Astrocyte of the hippocampus (primary cell): Measurements from ENCODE around the gene SLAMF7.
"Not testable (repeated sequence)": the region's sequence is repeated elsewhere in the genome, so short reads cannot be mapped to it uniquely, and the experiment has no call there.

Experiments
- DNase-seq: peaks from one replicate; pipeline ENCODE4 v3.0.0; 2011; ENCODE audit warnings: low read depth, low spot score

SLAMF7 gene, protein sequence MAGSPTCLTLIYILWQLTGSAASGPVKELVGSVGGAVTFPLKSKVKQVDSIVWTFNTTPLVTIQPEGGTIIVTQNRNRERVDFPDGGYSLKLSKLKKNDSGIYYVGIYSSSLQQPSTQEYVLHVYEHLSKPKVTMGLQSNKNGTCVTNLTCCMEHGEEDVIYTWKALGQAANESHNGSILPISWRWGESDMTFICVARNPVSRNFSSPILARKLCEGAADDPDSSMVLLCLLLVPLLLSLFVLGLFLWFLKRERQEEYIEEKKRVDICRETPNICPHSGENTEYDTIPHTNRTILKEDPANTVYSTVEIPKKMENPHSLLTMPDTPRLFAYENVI

DNA sequence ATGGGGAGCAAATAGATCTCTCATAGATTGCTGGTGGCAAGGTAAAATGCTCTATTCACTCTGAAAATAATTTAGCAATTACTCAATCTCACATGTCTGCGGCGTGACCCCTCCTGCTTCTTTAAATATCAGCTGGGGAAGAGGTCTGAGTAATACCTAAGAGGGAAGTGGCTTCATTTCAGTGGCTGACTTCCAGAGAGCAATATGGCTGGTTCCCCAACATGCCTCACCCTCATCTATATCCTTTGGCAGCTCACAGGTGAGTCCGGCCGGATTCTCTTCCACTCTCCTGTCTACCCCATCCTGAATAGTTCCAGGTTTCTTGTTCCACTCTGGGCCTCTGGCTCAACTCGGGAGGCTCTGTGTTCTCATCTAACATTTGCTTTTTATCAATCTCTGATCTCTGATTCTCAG, at the start of gene SLAMF7:
Gene SLAMF7, plus strand, starts transcription at position 150 of the 414 bp plus-strand sequence. Its CDS starts 55 bp downstream, at position 205.
- DNase-seq: no peak

DNA sequence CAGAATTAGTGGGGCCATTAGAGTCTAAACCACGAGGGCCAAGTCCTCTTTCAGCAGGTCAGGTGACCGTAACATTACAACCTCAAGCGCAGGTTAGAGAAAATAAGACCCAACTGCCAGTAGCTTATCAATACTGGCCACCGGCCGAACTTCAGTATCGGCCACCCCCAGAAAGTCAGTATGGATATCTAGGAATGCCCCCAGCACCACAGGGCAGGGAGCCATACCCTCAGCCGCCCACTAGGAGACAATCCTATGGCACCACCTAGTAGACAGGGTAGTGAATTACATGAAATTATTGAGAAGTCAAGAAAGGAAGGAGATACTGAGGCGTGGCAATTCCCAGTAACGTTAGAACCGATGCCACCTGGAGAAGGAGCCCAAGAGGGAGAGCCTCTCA, 46.7 kb upstream of the SLAMF7 start:
- not testable (repeated sequence) for DNase-seq

DNA sequence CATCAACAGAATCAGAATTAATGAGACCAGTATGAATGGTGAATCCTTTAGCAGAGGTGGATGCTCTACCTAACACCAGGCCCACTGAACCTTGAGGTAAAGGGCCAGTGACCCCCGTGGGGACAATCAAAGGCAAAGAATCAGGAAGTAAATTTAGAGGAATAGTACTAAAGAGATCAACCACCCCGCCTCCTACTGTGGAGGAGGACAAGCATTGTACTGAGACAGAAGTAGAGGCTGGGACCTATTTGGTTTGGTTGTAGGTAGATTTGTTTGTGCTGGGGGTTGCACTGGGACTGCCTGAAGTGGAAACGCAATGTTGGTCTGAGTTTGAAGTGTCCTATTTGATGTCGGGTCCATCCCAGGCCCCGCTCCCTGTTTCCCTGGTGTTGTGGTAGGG, 36.9 kb upstream of the SLAMF7 start:
- DNase-seq: no peak

DNA sequence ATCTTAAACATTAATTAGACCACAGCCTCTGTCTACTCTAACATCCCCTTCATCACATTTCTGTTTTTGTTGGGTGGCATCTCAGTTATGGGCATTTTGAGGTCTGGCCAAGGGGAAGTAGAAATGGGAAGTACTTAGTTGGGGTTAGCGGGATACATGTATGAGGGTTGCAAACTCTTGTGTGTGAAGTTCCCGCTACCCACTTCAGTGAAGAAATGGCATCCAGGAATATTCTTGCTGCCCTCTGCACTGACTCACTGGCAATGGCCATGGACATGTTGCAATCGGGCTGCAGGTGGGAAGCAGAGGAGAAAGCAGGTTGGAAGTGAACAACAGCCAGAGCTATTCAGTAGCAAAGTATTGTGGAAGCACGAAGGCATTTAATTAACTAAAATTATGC, 34.8 kb upstream of the SLAMF7 start:
- no peak for DNase-seq

DNA sequence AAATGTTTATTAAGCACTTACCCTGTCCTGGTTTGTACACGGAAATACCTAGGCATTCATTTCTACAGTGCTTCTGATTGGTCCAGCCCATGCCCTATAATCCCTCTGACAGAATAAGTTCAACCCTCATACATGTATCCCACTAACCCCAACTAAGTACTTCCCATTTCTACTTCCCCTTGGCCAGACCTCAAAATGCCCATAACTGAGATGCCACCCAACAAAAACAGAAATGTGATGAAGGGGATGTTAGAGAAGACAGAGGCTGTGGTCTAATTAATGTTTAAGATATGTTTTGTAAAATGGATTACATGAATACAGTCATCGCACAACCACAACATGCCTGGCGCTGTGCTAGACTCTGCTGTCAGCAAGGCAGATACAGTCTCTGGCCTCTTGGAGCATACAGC, 33.8 kb upstream of the SLAMF7 start:
- DNase-seq: not testable (repeated sequence)

DNA sequence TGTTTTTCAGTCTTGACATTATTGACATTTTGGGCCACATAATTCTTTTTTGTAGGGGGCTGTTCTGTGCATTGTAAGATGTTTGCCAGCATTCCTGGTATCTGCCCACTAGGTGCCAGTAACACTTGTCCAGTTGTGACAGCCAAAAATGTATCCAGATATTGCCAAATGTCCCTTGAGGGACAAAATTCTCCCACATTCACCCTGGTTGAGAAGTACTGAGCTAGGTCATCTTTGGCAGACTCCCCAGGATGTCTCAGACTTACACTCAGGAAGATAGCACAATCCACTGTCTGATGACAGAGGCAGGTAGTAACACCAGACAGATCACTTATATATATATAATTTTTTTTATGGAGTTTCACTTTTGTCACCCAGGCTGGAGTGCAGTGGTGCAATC, 33.3 kb upstream of the SLAMF7 start:
- no peak for DNase-seq

DNA sequence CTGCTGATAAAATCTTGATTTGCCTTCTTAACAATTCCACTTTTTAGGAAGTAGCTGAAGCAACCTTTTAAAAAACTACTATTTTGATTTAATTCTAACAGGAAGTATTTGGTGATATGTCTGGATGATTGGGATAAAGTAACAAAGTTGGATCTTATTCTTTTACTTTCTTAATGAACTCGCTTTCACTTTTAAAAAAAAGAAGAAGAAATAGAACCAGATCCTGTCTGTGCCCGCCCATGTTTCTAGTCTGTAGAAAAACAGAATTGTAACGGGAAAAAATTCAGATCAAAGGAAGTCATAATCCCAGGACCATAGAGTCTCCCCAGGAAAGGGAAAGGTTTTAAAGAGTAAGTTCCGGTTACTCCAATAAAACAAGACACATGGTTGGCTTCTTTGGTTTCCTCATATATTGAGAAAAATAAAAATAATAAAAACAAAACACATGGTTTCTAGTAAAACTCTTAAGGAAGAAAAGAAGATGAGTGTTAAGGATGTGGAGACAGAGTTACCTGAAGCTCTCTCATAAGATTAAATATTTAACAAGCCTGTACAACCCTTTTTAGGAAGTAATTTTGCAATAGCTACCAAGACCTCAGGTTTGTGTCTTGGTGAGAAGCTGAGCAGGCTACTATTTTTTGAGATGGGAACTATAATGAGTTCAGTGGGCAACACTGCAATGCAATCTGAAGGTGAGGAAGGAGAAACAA, 32.4 kb upstream of the SLAMF7 start:
- DNase-seq: no peak

DNA sequence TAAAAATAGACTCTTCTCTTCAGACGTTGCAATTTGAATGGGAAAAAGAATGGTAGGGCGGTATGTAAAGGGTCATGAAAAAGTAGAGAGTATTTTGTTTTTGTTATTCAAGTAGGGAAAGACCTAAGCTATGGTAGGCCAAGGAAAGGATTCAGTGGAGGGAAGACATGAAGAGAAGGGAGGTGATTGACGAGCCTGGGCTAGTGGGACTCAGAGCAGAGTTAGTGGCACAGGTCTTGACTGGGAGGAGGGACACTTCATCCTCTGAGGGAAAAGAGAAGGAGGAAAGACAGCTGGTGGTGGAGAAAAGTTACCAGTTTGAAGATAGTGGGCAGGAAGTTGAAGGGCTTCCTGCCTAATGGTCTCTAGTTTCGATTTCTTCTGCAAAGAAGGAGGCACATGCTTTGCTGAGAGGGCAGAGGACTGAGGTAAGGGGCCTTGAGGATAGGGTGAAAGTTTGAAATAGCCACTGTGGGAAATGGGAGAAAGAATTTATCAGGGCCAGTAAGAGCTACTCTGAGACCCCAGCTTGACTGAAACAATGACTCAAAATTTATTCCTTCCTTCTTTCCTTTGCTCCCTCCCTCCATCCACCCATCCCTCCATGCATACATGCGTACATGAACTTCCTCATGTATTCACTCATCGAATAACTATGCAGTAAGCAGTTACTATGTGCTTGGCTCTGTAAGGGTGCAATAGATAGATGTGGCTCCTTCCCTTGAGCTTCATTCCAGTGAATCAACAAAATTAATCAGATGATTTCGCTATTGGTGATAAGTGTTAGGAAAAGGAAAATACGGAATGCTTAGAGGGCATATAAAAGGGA, 31.6 kb upstream of the SLAMF7 start:
- no peak for DNase-seq

DNA sequence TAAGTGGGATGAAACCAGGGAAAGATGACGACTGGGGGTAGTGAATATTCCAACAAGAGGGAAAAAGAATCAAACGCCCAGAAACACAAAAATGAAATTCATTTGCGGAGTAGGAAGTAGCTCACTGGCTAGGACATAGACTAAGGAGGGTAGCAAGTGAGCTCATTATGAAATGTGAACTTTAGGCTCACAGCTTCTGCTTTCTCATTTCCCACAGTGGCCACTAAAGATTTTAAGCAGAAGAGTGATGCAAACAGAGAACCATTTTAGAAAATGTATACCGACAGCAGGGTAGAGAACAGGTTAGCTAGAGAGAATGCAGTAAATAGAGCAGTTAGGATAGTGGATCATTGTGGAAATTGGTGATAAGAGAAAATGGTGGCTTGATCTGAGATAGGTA, 30.9 kb upstream of the SLAMF7 start:
- DNase-seq: no peak

DNA sequence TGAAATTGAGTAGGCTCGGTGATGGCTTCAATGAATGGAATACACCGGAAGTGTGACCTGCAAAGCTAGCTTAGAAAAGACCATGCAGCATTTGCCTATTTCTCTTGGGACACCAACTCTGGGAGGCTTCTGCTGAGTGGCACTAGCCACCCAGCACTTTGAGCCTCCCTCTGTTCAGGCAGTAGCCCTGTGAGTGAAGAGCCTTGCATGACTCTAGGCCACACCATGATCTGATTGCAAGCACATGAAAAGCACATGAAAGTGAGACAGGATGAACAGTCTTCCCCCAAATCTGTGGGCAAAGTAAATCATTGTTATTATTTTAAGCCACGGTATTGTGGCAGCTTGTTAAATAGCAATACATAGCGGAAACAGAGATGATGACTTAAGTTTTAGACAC, 30.2 kb upstream of the SLAMF7 start:
- no peak for DNase-seq

DNA sequence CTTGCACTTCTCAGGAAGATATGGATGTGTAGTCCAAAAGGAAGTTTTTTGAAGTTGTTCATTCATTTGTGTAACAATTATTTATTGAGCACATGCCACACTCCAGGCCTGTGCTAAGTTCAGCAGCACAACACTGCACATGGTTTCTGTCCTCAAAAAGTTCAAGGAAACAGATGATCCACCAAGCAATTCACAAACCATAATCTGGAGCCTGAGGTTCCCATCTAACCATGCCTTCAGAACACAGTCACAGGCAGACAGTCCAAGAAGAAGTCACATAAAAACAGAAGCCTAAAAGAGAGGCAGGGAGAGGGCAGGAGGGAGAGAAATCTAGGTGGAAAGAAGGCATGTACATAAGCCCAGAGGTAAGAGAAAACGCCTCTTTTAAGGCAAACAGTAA, 29.3 kb upstream of the SLAMF7 start:
- no peak for DNase-seq

DNA sequence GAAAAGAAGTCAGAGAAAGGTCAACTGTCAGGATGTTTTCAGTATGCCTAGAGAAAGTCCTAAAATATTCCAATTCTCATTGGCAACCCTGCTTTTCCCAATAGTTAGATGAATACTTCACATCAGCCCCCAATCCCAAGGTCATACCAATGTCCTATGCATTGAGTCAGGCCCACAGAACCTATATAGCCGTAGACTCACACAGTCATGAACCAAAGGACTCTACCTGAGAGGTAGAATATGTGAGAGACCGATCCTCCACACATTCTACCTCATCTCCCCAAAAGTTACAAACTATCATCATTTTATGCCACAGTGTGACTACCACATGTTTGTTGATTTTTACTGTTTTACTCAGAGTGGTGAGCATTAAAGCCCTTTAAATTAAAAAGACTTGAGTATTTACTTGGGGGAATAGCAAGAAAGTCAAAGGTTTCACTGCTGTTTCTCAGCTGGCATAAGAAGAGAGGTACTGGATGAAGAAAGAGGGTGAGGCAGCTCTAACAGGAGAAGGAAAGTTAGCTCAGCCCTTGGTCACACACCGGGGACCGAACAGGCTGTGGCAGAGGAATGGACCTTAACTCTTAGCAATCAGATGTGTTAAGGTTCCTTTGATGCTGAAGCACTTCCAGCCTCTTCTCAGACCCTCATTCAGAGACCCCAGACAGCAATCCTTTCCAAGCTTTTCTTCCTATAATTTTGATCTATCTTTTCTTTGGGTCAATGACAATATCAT, 28.4 kb upstream of the SLAMF7 start:
- no peak for DNase-seq

DNA sequence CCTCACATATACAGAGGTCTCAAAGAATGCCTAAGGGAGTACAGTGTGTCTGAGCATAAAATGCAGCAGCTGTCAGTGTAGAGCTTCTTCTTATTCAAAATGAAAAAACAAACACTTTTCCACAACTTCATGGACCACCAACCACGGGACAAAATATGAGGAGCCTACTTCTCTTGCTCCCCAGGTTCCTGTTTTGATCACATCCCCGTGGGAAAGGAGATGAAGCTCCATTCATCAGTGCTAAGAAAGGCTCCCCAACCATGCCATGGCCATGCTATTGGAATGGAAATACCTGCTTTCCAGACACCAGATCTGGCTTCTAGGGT, 27.8 kb upstream of the SLAMF7 start:
- no peak for DNase-seq

DNA sequence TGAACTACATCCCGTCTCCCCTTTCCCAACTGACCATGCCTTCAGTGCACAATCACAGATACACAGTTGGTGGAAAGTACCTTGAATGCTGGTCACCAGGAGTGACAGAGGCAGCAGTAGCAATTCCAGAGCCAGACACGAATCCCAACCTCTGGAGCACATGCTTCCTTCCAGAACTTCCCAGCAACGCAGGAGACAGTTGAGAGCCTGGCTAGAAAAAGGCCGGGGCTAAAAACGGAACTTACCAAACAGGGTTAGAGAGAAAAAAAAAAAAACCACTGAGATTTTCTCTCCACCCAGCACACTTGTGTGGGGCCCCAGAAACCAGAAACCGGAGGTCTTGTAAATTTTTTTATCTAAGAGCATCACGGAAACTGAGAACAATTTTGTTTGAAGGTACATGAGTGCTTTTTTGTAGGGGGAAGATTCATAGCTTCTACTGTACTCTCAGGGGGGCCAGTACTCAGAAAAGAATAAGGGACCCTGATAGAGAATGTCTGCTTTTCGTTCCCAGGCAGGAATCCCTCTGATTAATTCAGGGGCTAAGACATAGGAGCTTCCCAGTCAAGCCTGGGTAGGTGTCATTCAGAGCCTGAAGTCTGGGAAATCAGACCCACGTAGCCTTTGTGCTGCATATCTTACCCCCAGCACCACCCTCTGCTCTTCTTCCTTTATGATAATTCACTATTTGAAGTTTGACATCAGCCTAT, 27.3 kb upstream of the SLAMF7 start, which contains the start of gene CD48:
Gene CD48, minus strand, starts transcription at position 221 of the 710 bp plus-strand sequence. Its CDS starts 59 bp downstream, at position 162.
- DNase-seq: no peak

DNA sequence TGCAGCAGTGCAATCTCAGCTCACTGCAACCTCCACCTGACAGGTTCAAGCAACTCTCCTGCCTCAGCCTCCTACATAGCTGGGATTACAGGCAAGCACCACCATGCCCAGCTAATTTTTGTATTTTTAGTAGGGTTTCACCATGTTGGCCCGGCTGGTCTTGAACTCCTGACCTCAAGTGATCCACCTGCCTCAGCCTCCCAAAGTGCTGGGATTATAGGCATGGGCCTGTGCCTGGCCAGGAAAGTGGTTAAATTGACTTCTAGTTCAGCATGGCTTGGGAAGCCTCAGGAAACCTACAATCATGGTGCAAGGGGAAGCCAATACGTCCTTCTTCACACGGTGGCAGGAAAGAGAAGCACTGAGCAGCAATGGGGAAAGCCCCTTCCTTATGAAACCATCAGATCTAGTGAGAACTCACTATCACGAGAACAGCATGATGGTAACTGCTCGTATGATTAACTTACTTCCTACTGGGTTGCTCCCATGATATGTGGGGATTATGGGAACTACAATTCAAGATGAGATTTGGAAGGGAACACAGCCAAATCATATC, 26.4 kb upstream of the SLAMF7 start:
- DNase-seq: not testable (repeated sequence)

DNA sequence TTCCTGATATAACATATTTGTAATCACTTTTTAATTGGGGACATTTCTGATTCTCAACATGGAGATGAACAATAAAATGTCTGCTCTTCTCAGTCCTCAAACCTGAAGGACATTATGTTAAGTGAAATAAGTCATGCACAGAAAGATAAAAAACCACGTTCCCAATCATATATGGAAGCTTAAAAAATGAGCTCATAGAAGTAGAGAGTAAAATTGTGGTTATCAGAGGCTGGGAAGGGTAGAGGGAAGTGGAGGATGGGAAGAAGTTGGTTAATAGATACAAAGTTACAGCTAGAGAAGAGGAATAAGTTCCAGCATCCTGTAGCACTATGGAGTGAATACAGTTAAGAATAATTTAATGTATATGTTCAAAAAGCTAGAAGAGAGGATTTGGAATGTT, 25.9 kb upstream of the SLAMF7 start:
- no peak for DNase-seq

DNA sequence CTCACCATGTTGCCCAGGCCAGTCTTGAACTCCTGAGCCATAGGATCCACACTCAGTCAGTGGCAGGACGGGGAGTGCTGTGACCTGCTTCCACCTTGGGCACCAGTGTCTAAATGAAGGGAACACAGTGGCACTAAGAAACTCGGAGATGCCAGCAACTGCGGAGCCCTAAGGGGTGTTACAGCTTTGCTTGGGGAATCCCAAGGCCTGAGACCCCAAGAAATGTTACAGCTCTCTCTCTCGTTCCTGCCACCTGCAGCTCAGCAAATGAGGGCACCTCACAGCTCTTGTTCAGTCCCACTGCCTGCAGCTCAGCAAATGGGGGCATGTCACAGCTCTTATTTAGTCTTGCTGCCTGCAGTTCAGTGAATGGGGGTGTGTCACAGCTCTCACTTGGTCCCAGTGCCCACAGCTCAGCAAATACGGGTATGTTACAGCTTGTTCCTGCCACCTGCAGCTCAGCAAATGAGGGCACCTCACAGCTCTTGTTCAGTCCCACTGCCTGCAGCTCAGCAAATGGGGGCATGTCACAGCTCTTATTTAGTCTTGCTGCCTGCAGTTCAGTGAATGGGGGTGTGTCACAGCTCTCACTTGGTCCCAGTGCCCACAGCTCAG, 24.9 kb upstream of the SLAMF7 start:
- DNase-seq: not testable (repeated sequence)

DNA sequence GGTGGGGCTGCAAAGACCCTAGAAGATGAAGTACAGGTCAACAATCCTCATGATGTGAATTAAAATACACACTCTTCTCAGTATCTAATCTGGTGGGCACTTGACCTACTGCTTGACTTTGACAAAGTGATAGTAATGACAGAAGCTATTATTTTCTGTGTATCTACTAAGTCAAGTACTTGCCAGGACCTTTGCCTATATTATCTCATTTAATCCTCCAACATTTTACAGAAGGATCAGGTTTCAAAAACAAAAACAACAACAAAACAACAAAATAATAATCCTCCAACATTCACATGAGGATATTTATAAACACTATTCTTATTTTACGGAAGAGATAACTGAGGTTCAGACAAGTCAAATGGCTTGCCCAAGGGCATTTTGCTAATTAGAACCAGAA, 23.0 kb upstream of the SLAMF7 start:
- DNase-seq: no peak

DNA sequence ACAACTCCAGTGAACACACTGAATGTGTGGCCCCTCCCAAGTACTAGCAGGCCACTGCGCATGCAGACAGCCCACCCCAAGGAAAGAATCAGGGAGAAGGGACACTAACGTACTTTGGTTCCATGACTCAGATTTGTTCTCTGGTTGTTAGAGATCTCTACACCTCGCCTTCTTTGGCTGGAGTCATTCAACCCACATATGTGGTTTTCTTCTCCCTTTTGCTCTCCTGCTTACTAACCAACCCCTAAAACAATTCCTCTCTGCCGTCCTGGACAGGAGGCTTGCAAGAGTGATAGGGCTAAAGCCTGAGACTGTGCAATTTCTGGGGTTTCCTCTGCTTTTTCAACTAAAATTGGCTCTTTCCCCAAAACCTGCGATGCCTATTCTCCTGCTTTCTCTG, 21.7 kb upstream of the SLAMF7 start:
- no peak for DNase-seq

DNA sequence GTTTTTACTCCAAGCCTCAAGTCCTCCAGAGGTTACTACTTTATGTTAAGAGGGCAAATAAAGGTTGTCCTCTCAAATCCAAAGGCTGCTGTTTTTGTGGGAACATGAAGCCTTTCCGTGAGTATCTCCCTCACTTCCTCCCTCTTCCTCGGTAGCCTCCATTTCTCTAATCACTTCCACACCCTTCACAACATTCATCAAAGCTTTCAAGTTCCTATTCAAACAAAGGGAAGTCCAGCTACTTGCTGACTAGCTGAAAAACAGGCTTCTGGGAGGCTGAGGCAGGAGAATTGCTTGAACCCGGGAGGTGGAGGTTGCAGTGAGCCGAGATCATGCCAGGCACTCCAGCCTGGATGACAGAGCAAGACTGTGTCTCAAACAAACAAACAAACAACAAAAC, 20.8 kb upstream of the SLAMF7 start:
- DNase-seq: no peak
